ENCODE results near the gene GDPD5.

The GDPD5 gene

GRCh38 chr11:75525433-75526191 lies at the start of gene GDPD5:
Gene GDPD5 (minus strand): TSS chr11:75525941. CDS start chr11:75477735, 48,206 bp downstream.
- DNase-seq: peak; percentile 89

GRCh38 chr11:75574698-75575602 lies 49.2 kb upstream of the GDPD5 start:
- no peak for DNase-seq

- no peak for DNase-seq
Observed at GRCh38 chr11:75572744-75573143, 47.0 kb upstream of the GDPD5 start.

- DNase-seq: no peak
Observed at GRCh38 chr11:75571625-75572024, 45.9 kb upstream of the GDPD5 start.

- DNase-seq: no peak
Observed at GRCh38 chr11:75570559-75571139, 44.9 kb upstream of the GDPD5 start.

GRCh38 chr11:75568616-75569219 lies 43.0 kb upstream of the GDPD5 start:
- no peak for DNase-seq

- DNase-seq: no peak
Observed at GRCh38 chr11:75567971-75568370, 42.2 kb upstream of the GDPD5 start.

GRCh38 chr11:75566763-75567279 lies 41.1 kb upstream of the GDPD5 start:
- DNase-seq: no peak

GRCh38 chr11:75565916-75566762 lies 40.4 kb upstream of the GDPD5 start:
- DNase-seq: no peak

GRCh38 chr11:75565221-75565814 lies 39.6 kb upstream of the GDPD5 start:
- DNase-seq: no peak

GRCh38 chr11:75563978-75564552 lies 38.3 kb upstream of the GDPD5 start:
- no peak for DNase-seq

GRCh38 chr11:75563501-75563977 lies 37.8 kb upstream of the GDPD5 start:
- DNase-seq: no peak

GRCh38 chr11:75562836-75563484 lies 37.2 kb upstream of the GDPD5 start:
- DNase-seq: no peak

- DNase-seq: peak; percentile 86
Observed at GRCh38 chr11:75562048-75562835, 36.5 kb upstream of the GDPD5 start, which contains the start of gene SERPINH1. Gene SERPINH1 (plus strand): TSS chr11:75562253. CDS start chr11:75566350, 4,097 bp downstream.

GRCh38 chr11:75561426-75562047 lies 35.8 kb upstream of the GDPD5 start:
- DNase-seq: no peak

- DNase-seq: no peak
Observed at GRCh38 chr11:75560644-75561043, 34.9 kb upstream of the GDPD5 start.

- no peak for DNase-seq
Observed at GRCh38 chr11:75558939-75559843, 33.5 kb upstream of the GDPD5 start.
